CD4-positive, alpha-beta T cell (primary cell): ENCODE data around the gene MMP19. TPM values are rescaled to one million over a fixed set of nuclear protein-coding genes. Genes with fewer than 3 reads are reported as not detected.

Experiments used
- ATAC-seq: fragments of 200-7000 bp; cut with Tn5 transposase; one replicate; pipeline ENCODE4 v1.10.0; 2022; ENCODE audit warnings: mild to moderate bottlenecking; ENCODE audit not compliant: poor library complexity
- CTCF ChIA-PET: fragments of 350-600 bp; sonication (Branson Sonifier 250); formaldehyde crosslinking; loops from one replicate; lab custom pipeline; 2021; ENCODE audit warnings: antibody characterized with exemption, inconsistent platforms; lab: Charles Lee
- POLR2A ChIA-PET: fragments of 350-600 bp; sonication (Branson Sonifier 250); formaldehyde crosslinking; loops from one replicate; lab custom pipeline; 2021; ENCODE audit warnings: antibody characterized with exemption, inconsistent platforms; lab: Charles Lee
- DNase-seq, 14 experiments: peaks; one replicate each; pipeline ENCODE4 v3.0.0-alpha.2; 2013 to 2020; ENCODE audit warnings: mixed read lengths in 2 of 14
- H3K27ac ChIP-seq, 2 donors: one replicate each; pipeline versions ENCODE4 v1.5.1 to v1.7.0; 2013; ENCODE audit warnings: low read length in 2 of 2, low read depth in 1 of 2, mild to moderate bottlenecking in 1 of 2
- H3K27me3 ChIP-seq, 2 experiments: 1 replicate in 1 of 2; 2 replicates in 1 of 2; pipeline versions ENCODE4 v1.6.1 to v1.7.0; 2013; ENCODE audit warnings: low read length in 2 of 2, control low read depth in 1 of 2, mild to moderate bottlenecking in 1 of 2, moderate library complexity in 1 of 2; ENCODE audit not compliant: insufficient read depth in 2 of 2, control insufficient read depth in 1 of 2
- H3K36me3 ChIP-seq: one replicate; pipeline ENCODE4 v1.6.1; 2013; ENCODE audit warnings: low read length, control low read depth; ENCODE audit not compliant: insufficient read depth
- H3K4me1 ChIP-seq: one replicate; pipeline ENCODE4 v1.6.1; 2013; ENCODE audit warnings: low read length, control low read depth; ENCODE audit not compliant: insufficient read depth
- H3K4me3 ChIP-seq: one replicate; pipeline ENCODE4 v1.5.1; 2013; ENCODE audit warnings: mild to moderate bottlenecking, low read length, moderate library complexity
- H3K9me3 ChIP-seq, 2 experiments: 1 replicate in 1 of 2; 2 replicates in 1 of 2; pipeline versions ENCODE4 v1.6.1 to v1.7.0; 2013; ENCODE audit warnings: low read length in 2 of 2, mild to moderate bottlenecking in 2 of 2, control low read depth in 1 of 2, moderate library complexity in 1 of 2; ENCODE audit not compliant: control insufficient read depth in 1 of 2, insufficient read depth in 1 of 2
- H3K27ac Mint-ChIP-seq: one replicate; pipeline ENCODE4 v1.8.0; 2020; ENCODE audit warnings: mixed read lengths
- H3K27me3 Mint-ChIP-seq: one replicate; pipeline ENCODE4 v1.8.0; 2021; ENCODE audit warnings: mixed read lengths
- H3K36me3 Mint-ChIP-seq: one replicate; pipeline ENCODE4 v1.8.0; 2021; ENCODE audit warnings: low read depth, mixed read lengths
- H3K4me1 Mint-ChIP-seq: one replicate; pipeline ENCODE4 v1.8.0; 2021; ENCODE audit warnings: low read depth, mixed read lengths
- H3K4me3 Mint-ChIP-seq: one replicate; pipeline ENCODE4 v1.8.0; 2020; ENCODE audit warnings: mild to moderate bottlenecking, mixed read lengths
- H3K9me3 Mint-ChIP-seq: one replicate; pipeline ENCODE4 v1.8.0; 2020; ENCODE audit warnings: mixed read lengths
- intact Hi-C, 2 experiments: fragments of 100-400 bp; cut with DNase I in 1 of 2; cut with micrococcal nuclease in 1 of 2; formaldehyde crosslinking; loops; one replicate each; pipeline versions ENCODE4 v1.15.1 to v1.9.0; 2023 to 2025; cut with DNase I, micrococcal nuclease
- total RNA-seq, 174 experiments: library from RNA in 2 of 174; stranded (reverse) in 2 of 174; gene quantifications; one replicate each; pipeline ENCODE4 v1.2.3 and lab custom pipeline; 2021 to 2026
- TF ChIP-seq, protein P1 (sequence below): fragments of 200-600 bp; IDR thresholded peaks from one replicate; pipeline ENCODE4 v1.8.0; 2022; ENCODE audit warnings: antibody characterized with exemption, mild to moderate bottlenecking

MMP19 gene
- total RNA-seq, 2 experiments from 2014 or later, result not detected

GRCh38 chr12:55795950-55796349 lies 46.8 kb downstream of the MMP19 start:
- no peaks in the 10 kb centered on the region for H3K4me1 Mint-ChIP-seq
- no peak for ATAC-seq
- no peaks in the 10 kb centered on the region for H3K27me3 Mint-ChIP-seq
- Histone ChIP-seq H3K36me3 (peaks cover 79% of the 10 kb centered on the region), H3K9me3 (no peaks in the 10 kb centered on the region), H3K27ac (no peak overlapping the region), H3K4me1 (no peaks in the 10 kb centered on the region), H3K27me3 (no peaks in the 10 kb centered on the region), H3K4me3 (no peak overlapping the region)
- intact Hi-C loops, result loop anchor here in 1 of 2 experiments (2.0 kb wide), 1 partner anchor 53 kb away; the partner anchor contains the start of gene GDF11
- peaks cover 88% of the 10 kb centered on the region for H3K36me3 Mint-ChIP-seq
- CTCF ChIA-PET, result interaction anchor here (1.1 to 3.2 kb wide), 4 partner anchors 15 to 140 kb away, joined by 3 to 12 read pairs (median 4); no protein-coding TSS in a partner anchor
- DNase-seq, result no peak
- POLR2A ChIA-PET, result interaction anchor here (1.4 kb wide), 1 partner anchor 178 kb away, joined by 4 read pairs; the partner anchor contains the start of gene RAB5B
- H3K4me3 Mint-ChIP-seq, result no peak overlapping the region
- no peaks in the 10 kb centered on the region for H3K9me3 Mint-ChIP-seq
- TF ChIP-seq, protein P1, sequence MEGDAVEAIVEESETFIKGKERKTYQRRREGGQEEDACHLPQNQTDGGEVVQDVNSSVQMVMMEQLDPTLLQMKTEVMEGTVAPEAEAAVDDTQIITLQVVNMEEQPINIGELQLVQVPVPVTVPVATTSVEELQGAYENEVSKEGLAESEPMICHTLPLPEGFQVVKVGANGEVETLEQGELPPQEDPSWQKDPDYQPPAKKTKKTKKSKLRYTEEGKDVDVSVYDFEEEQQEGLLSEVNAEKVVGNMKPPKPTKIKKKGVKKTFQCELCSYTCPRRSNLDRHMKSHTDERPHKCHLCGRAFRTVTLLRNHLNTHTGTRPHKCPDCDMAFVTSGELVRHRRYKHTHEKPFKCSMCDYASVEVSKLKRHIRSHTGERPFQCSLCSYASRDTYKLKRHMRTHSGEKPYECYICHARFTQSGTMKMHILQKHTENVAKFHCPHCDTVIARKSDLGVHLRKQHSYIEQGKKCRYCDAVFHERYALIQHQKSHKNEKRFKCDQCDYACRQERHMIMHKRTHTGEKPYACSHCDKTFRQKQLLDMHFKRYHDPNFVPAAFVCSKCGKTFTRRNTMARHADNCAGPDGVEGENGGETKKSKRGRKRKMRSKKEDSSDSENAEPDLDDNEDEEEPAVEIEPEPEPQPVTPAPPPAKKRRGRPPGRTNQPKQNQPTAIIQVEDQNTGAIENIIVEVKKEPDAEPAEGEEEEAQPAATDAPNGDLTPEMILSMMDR, result no peak
- no peak overlapping the region for H3K27ac Mint-ChIP-seq

- no peaks in the 10 kb centered on the region for H3K9me3 ChIP-seq
- no peaks in the 10 kb centered on the region for H3K4me1 ChIP-seq
- H3K36me3 Mint-ChIP-seq, result peaks cover 86% of the 10 kb centered on the region
- H3K4me1 Mint-ChIP-seq, result no peaks in the 10 kb centered on the region
- no peak overlapping the region for H3K27ac ChIP-seq
- no peak overlapping the region for H3K27ac Mint-ChIP-seq
- no peaks in the 10 kb centered on the region for H3K9me3 Mint-ChIP-seq
- DNase-seq (no peak), ATAC-seq (no peak)
- intact Hi-C loops, result no loop called here
- ChIA-PET POLR2A (no interaction called here), CTCF (interaction anchor here (1.2 kb wide), 1 partner anchor 53 kb away, joined by 3 read pairs; no protein-coding TSS in a partner anchor)
- peaks cover 71% of the 10 kb centered on the region for H3K36me3 ChIP-seq
- H3K27me3 Mint-ChIP-seq, result no peaks in the 10 kb centered on the region
- TF ChIP-seq, protein P1, result no peak
- H3K27me3 ChIP-seq, result no peaks in the 10 kb centered on the region
- H3K4me3 ChIP-seq, result no peak overlapping the region
- no peak overlapping the region for H3K4me3 Mint-ChIP-seq
Measured at GRCh38 chr12:55789893-55790292, 52.8 kb downstream of the MMP19 start.

- DNase-seq (no peak), ATAC-seq (no peak)
- intact Hi-C loops, result no loop called here
- Histone ChIP-seq H3K27ac (no peak overlapping the region), H3K4me1 (no peaks in the 10 kb centered on the region), H3K4me3 (no peak overlapping the region), H3K36me3 (peaks cover 71% of the 10 kb centered on the region), H3K9me3 (no peaks in the 10 kb centered on the region), H3K27me3 (no peaks in the 10 kb centered on the region)
- Mint-ChIP-seq H3K9me3 (no peaks in the 10 kb centered on the region), H3K36me3 (peaks cover 86% of the 10 kb centered on the region), H3K4me3 (no peak overlapping the region), H3K27me3 (no peaks in the 10 kb centered on the region), H3K27ac (no peak overlapping the region), H3K4me1 (no peaks in the 10 kb centered on the region)
- CTCF ChIA-PET, result no interaction called here
- TF ChIP-seq, protein P1, result no peak
- POLR2A ChIA-PET, result interaction anchor here (1.1 kb wide), 1 partner anchor 151 kb away, joined by 3 read pairs; no protein-coding TSS in a partner anchor
Measured at GRCh38 chr12:55789171-55789570, 53.6 kb downstream of the MMP19 start.
